ENCODE data around the gene IL17D. TPM values are rescaled to one million over a fixed set of nuclear protein-coding genes. Genes with fewer than 3 reads are reported as not detected.

The IL17D gene
- 0.16 and 0.24 TPM in 2 replicates for total RNA-seq

GRCh38 chr13:20702915-20703779 lies at the start of gene IL17D:
Gene IL17D, plus strand, starts transcription at chr13:20703699. Its CDS starts 303 bp downstream, at chr13:20704002.

Other genes starting within 250 kb of the IL17D start
- gene CRYL1, start 177.8 kb upstream of the IL17D start, total RNA-seq, result 10.8 and 18.0 TPM in 2 replicates
- gene IFT88, start 136.5 kb upstream of the IL17D start, total RNA-seq, result 15.6 and 15.7 TPM in 2 replicates
- 5.0 and 8.1 TPM in 2 replicates for gene EEF1AKMT1, start 70.3 kb downstream of the IL17D start, total RNA-seq
- gene XPO4, start 199.0 kb downstream of the IL17D start, total RNA-seq, result 19.7 and 25.0 TPM in 2 replicates